HG02852 (cell line): ENCODE measurements around the gene HPCAL1.

ENCODE experiments used
- ATAC-seq: cut with Tn5 transposase; IDR thresholded peaks from one replicate; pipeline ENCODE4 v1.9.1; 2021; ENCODE audit warnings: mild to moderate bottlenecking, moderate library complexity; ENCODE audit not compliant: unreplicated experiment

Gene HPCAL1

DNA sequence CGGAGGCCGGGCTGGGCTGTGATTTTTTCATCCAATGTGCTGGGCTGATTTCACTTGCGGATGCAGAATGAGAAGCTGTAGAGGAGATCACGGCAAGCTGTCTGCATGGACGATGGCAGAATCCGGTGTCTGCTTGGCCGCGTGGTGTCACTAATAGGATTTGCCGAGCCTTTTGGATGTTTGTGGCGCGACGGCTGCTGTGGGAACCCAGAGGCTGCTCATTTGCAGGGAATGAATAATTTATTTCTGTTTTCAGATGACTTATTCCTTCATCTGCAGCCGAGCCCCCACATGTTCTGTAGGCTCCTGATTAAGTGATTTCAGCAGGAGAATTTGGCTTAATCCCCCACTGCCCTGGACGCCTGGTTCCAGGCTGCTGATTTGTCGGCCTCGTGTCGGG, 82.8 kb downstream of the HPCAL1 start:
- ATAC-seq = no peak

- ATAC-seq = no peak
Measured at GRCh38 chr2:10385933-10386773, 83.4 kb downstream of the HPCAL1 start.

- ATAC-seq = no peak
Measured at GRCh38 chr2:10387033-10387432, 84.3 kb downstream of the HPCAL1 start.

- no peak for ATAC-seq
Measured at GRCh38 chr2:10388954-10389560, 86.4 kb downstream of the HPCAL1 start.

DNA sequence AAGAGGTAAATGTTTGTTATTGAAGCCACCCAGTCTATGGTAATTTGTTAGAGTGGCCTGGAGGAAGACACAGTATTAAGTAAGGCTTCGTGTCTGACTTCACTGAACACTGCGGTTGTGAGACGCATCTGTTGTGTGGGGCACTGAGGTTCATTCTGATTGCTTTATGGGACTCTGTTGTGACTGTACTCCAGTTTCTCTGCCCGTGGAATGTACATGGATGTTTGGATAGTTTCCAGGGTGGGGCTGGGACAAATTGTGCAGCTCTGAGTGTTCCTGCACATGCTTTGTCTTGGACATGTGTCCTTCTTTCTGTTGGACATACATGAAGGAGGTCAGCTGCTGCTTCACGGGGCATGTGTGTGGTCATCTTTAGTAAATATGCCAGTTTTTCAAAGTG, 86.9 kb downstream of the HPCAL1 start:
- no peak for ATAC-seq

GRCh38 chr2:10390369-10390801, 87.7 kb downstream of the HPCAL1 start:
- no peak for ATAC-seq

GRCh38 chr2:10392100-10392499, 89.4 kb downstream of the HPCAL1 start:
- ATAC-seq = no peak

GRCh38 chr2:10392548-10392947, 89.8 kb downstream of the HPCAL1 start:
- ATAC-seq = no peak

GRCh38 chr2:10392951-10393639, 90.4 kb downstream of the HPCAL1 start:
- ATAC-seq = no peak

GRCh38 chr2:10393640-10393982, 90.9 kb downstream of the HPCAL1 start:
- ATAC-seq = no peak

DNA sequence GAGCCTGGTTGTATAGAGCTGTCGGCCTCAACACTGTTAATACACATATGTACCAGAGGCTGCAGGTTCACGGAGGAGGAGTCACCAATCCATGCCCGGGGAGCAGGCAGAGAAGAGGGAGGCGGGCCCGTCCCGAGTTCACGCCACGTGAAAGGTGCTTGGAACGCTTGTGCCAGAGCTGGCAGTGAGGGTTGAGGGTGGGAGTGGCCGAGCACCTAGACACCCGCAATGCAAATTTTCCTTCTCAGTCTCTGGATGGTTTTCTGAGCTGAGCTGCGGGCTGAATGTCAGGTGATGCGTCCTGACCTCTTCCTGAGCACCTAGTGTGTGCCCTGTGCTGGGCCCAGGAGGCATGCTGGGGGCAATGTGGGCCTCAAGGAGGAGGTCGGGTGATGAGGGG, 93.2 kb downstream of the HPCAL1 start:
- no peak for ATAC-seq

GRCh38 chr2:10396464-10396863, 93.8 kb downstream of the HPCAL1 start:
- no peak for ATAC-seq

- no peak for ATAC-seq
Measured at GRCh38 chr2:10397297-10397875, 94.7 kb downstream of the HPCAL1 start.

- ATAC-seq = no peak
Measured at GRCh38 chr2:10397878-10398277, 95.2 kb downstream of the HPCAL1 start.

DNA sequence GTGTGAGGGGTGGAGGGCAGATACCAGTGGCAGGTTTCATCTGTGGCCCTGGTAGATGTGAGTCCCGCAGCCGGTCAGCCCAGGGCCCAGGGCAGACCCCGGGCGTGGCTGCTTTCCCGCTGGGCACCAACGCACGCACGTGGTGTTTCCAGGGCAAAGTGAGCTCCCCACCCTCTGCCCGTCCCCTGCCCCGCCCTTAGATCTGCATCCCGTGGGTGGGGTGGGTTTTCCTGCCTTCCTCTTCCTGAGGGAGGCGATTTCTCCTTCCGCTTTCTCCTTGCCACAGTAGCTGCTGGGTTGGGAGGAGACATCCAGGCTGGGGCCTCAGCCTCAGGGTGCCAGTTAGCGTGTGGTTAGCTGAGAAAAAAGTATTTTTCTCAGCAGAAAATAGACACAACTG, 95.8 kb downstream of the HPCAL1 start:
- ATAC-seq = no peak

DNA sequence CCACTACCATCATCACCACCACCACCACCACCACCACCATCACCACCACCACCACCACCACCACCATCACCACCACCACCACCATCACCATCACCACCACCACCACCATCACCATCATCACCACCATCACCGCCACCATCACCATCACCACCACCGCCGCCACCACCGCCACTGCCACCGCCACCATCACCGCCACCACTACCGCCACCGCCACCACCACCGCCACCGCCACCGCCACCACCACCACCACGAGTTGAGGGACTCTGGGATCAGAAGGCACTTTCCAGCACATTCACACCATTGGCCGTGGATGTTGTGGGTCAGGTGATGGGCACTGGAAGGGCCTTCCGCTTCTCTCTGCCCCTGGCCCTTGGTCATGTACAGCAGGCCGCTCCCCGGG, 96.7 kb downstream of the HPCAL1 start:
- ATAC-seq = no peak

GRCh38 chr2:10400002-10400401, 97.3 kb downstream of the HPCAL1 start:
- no peak for ATAC-seq

DNA sequence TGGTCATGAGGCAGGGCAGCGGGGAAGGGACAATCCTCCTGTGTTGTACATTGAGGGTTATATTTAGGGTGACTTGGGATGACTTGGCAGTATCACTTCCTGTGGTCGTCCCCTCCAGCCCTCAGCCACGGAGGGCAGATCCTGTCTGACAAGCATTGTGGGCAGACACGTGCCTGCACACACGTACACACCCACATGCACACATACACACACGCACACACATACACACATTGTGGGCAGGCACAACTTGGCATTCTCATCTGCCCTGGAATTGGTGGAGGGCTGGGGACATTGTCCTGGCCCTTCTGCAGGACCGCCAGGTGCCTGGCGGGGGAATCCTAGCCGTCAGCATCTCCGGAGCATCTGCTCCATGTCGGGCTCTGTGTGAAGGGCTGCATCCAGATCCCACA, 97.9 kb downstream of the HPCAL1 start:
- ATAC-seq = no peak

DNA sequence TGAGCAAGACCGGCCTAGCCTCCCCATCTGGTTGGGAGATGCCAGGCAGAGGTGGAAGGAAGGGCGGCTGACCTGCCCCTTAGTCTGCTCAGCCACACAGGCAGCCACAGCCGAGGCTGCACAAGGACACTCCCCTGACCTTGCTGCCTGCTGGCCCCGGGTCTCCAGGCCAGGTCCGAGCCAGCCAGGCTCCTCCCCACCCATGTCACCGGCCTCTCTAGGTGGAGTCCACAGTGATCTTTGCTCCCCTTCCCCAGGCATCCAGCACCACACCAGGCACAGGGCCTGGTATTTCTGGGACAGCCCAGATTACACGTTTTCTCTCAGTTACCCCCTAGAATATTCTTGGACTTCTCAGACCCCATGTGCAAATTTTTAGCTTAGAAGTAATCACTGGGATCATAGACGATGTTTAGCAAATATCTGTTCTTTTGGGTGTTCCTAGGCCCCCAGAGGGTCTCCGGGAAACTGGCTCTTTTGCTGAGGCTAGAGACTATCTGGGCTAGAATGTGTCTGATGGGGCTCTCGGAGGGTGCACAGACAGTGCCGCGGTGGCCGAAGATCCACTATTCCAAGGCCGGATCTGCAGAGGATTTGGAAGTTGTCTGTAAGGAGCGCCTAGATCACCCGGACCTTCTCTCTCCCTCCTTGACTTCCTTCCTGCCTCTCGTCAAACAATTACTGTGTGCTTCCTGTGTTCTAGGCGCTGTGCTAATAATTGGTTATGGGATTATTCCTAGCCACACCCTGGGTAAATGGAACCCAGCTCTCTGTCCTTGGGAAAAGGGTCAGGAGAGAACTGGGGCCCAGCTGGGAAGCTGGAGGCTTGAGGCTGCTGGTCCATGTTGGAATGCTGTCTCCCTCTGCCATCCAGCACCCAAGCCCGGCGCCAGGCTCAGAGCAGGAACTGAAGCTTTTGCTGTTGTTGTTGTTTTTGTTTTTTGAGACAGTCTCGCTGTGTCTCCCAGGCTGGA, 98.6 kb downstream of the HPCAL1 start:
- no peak for ATAC-seq

DNA sequence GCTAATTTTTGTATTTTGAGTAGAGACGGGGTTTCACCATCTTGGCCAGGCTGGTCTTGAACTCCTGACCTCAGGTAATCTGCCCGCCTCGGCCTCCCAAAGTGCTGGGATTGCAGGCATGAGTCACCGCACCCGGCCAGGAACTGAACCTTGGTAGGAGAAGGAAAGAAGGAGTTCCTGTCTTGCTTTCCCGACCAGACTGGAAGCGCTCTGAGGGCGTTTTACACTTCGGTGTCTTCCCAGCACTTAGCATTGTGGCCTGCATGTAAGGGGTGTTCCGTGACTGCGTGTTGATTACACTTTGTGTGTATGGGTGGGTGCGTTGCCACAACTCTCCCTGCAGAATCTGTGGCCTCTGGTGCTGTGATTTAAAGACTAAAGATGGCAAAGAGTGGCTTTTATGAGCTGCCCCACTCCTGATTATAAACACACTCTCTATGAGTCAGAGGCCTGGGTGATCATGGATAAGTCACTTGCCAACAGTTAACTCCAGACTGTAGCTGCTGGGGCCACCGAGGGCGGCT, 99.4 kb downstream of the HPCAL1 start:
- ATAC-seq = no peak
